Hepatocyte (in vitro differentiated cells): ENCODE measurements around the gene CEP112.

ENCODE experiments used
- CTCF ChIP-seq: fragments of 200-600 bp; sonication (generic); IDR thresholded peaks from 2 replicates; pipeline ENCODE4 v1.5.1; 2016; ENCODE audit warnings: antibody characterized with exemption, mild to moderate bottlenecking; ENCODE audit not compliant: poor library complexity
- EZH2 ChIP-seq: fragments of 200-600 bp; sonication (generic); IDR thresholded peaks from 2 replicates; pipeline ENCODE4 v1.6.1; 2016; ENCODE audit warnings: antibody characterized with exemption, mild to moderate bottlenecking, borderline replicate concordance
- EZH2phosphoT487 ChIP-seq: fragments of 200-600 bp; sonication (generic); IDR thresholded peaks from one replicate; pipeline ENCODE4 v1.6.1; 2018; ENCODE audit warnings: antibody characterized with exemption, mild to moderate bottlenecking, low read depth, moderate library complexity; ENCODE audit not compliant: unreplicated experiment, severe bottlenecking

GRCh38 chr17:65627108-65627507 lies 564.8 kb downstream of the CEP112 start:
- TF ChIP-seq CTCF (no peak), EZH2phosphoT487 (no peak), EZH2 (no peak)
